Parathyroid adenoma (tissue), 2 donors: ENCODE results near the gene LZTS2.
A peak's percentile ranks its signal among the peaks of the same experiment; 100 is the strongest.

ENCODE experiments used
- H2AFZ ChIP-seq: fragments of 300-600 bp; sonication (generic); one replicate; pipeline ENCODE4 v1.7.0; 2017; ENCODE audit warnings: antibody characterized with exemption, mild to moderate bottlenecking
- H3K27ac ChIP-seq: fragments of 300-600 bp; sonication (generic); one replicate; pipeline ENCODE4 v1.7.0; 2017
- H3K27me3 ChIP-seq: fragments of 300-600 bp; sonication (generic); one replicate; pipeline ENCODE4 v1.7.0; 2017; ENCODE audit warnings: low read length; ENCODE audit not compliant: control insufficient read depth, insufficient read depth
- H3K36me3 ChIP-seq: fragments of 300-600 bp; sonication (generic); one replicate; pipeline ENCODE4 v1.7.0; 2017; ENCODE audit warnings: low read length; ENCODE audit not compliant: control insufficient read depth, insufficient read depth
- H3K4me1 ChIP-seq: fragments of 300-600 bp; sonication (generic); one replicate; pipeline ENCODE4 v1.7.0; 2017; ENCODE audit warnings: control low read depth
- H3K4me2 ChIP-seq: fragments of 300-600 bp; sonication (generic); one replicate; pipeline ENCODE4 v1.7.0; 2017; ENCODE audit warnings: low read length
- H3K4me3 ChIP-seq: fragments of 300-600 bp; sonication (generic); one replicate; pipeline ENCODE4 v1.7.0; 2017; ENCODE audit warnings: low read depth, low read length
- H3K79me2 ChIP-seq: fragments of 300-600 bp; sonication (generic); one replicate; pipeline ENCODE4 v1.7.0; 2017; ENCODE audit warnings: control low read depth
- H3K9ac ChIP-seq: fragments of 300-600 bp; sonication (generic); one replicate; pipeline ENCODE4 v1.7.0; 2017; ENCODE audit warnings: mild to moderate bottlenecking
- H3K9me3 ChIP-seq: fragments of 300-600 bp; sonication (generic); one replicate; pipeline ENCODE4 v1.7.0; 2017; ENCODE audit warnings: low read length; ENCODE audit not compliant: control insufficient read depth
- CTCF ChIP-seq: fragments of 300-600 bp; sonication (generic); IDR thresholded peaks from one replicate; pipeline ENCODE4 v1.7.0; 2017; ENCODE audit warnings: antibody characterized with exemption, mild to moderate bottlenecking
- donor health status: primary hyperparathyroidism.

LZTS2 gene

GRCh38 chr10:101010329-101010728 lies 10.7 kb downstream of the LZTS2 start:
- Histone ChIP-seq H3K4me1 (peaks cover 13% of the 10 kb centered on the region), H3K79me2 (no peaks in the 10 kb centered on the region), H2AFZ (no peak overlapping the region), H3K9me3 (no peaks in the 10 kb centered on the region), H3K4me2 (no peak overlapping the region), H3K9ac (no peak overlapping the region), H3K27me3 (no peaks in the 10 kb centered on the region), H3K36me3 (no peaks in the 10 kb centered on the region), H3K4me3 (no peak overlapping the region), H3K27ac (no peak overlapping the region)
- no peak for TF ChIP-seq CTCF

- Histone ChIP-seq H3K4me3 (no peak overlapping the region), H3K9ac (no peak overlapping the region), H3K27ac (peak overlapping the region; percentile 50), H3K4me2 (no peak overlapping the region), H3K4me1 (peaks cover 13% of the 10 kb centered on the region), H3K9me3 (no peaks in the 10 kb centered on the region), H3K36me3 (no peaks in the 10 kb centered on the region), H3K79me2 (no peaks in the 10 kb centered on the region), H3K27me3 (no peaks in the 10 kb centered on the region), H2AFZ (no peak overlapping the region)
- peak; percentile 14 for TF ChIP-seq CTCF
Measured at GRCh38 chr10:101011517-101012423, 12.2 kb downstream of the LZTS2 start.

GRCh38 chr10:101012525-101013364 lies 13.1 kb downstream of the LZTS2 start:
- Histone ChIP-seq H3K36me3 (no peaks in the 10 kb centered on the region), H3K4me3 (no peak overlapping the region), H3K27me3 (no peaks in the 10 kb centered on the region), H3K9me3 (no peaks in the 10 kb centered on the region), H3K4me1 (peaks cover 13% of the 10 kb centered on the region), H2AFZ (no peak overlapping the region), H3K9ac (no peak overlapping the region), H3K27ac (peak overlapping the region; percentile 50), H3K4me2 (no peak overlapping the region), H3K79me2 (no peaks in the 10 kb centered on the region)
- TF ChIP-seq CTCF: peak; percentile 87

- Histone ChIP-seq H3K9ac (no peak overlapping the region), H3K36me3 (no peaks in the 10 kb centered on the region), H3K27ac (no peak overlapping the region), H3K79me2 (no peaks in the 10 kb centered on the region), H3K4me2 (no peak overlapping the region), H3K27me3 (no peaks in the 10 kb centered on the region), H2AFZ (no peak overlapping the region), H3K4me3 (no peak overlapping the region), H3K9me3 (no peaks in the 10 kb centered on the region), H3K4me1 (peaks cover 13% of the 10 kb centered on the region)
- TF ChIP-seq CTCF: no peak
Measured at GRCh38 chr10:101013365-101013825, 13.8 kb downstream of the LZTS2 start.
